Measurements from ENCODE around the gene ARHGEF40. TPM values are rescaled to one million over a fixed set of nuclear protein-coding genes. Genes with fewer than 3 reads are reported as not detected.

The ARHGEF40 gene
- total and polyA plus RNA-seq, 2 donors (not counting 1 experiment from before 2014, with no cell fraction given), result 1.0 to 1.7 TPM

- peak overlapping the region; percentile 83 for H2AFZ ChIP-seq (ENCODE audit: insufficient read depth, low read depth, low read length, poor library complexity, severe bottlenecking)
- CTCF ChIA-PET, result interaction anchor here (0.8 to 11.8 kb wide), 18 partner anchors 9 to 176 kb away, joined by 3 to 348 read pairs (median 6); partner anchors contain the start of genes ARHGEF40, NDRG2 and RPGRIP1
These were observed 33.8 kb downstream of the ARHGEF40 start for GRCh38 chr14:21103710-21104447.

More at GRCh38 chr14:21103710-21104447, 33.8 kb downstream of the ARHGEF40 start:
- intact Hi-C loops (cut with micrococcal nuclease), result loop anchor here (1.0 to 10.0 kb wide), 11 partner anchors 12 to 762 kb away; partner anchors contain the start of genes CHD8, HNRNPC, METTL3 and NDRG2
- DNase-seq, result peak; percentile 97
- H3K27ac Mint-ChIP-seq, result peak overlapping the region; percentile 96
- peak overlapping the region; percentile 87 for H3K9ac ChIP-seq (ENCODE audit: low read length)
- H3K9me3 ChIP-seq (ENCODE audit: control extremely low read depth in 1 of 3, control insufficient read depth in 2 of 3, insufficient read depth in 1 of 3, low read length in 2 of 3), result no peaks in the 10 kb centered on the region
- no peaks in the 10 kb centered on the region for H3K36me3 ChIP-seq (replicated peaks in 1 of 2; ENCODE audit: control extremely low read depth in 1 of 2, control insufficient read depth in 1 of 2, extremely low read depth in 1 of 2, insufficient read depth in 2 of 2, low read length in 1 of 2)
- peaks cover 17 to 25% of the 10 kb centered on the region in 2 donors for H3K4me1 ChIP-seq (ENCODE audit: control insufficient read depth in 2 of 2, insufficient read depth in 2 of 2, low read length in 2 of 2)
- H3K27me3 ChIP-seq (replicated peaks in 1 of 4; ENCODE audit: control extremely low read depth in 1 of 4, control insufficient read depth in 3 of 4, insufficient read depth in 4 of 4, low read length in 3 of 4), result peaks cover 0 to 25% (median 15%) of the 10 kb centered on the region in 4 experiments
- WGBS (ENCODE audit: insufficient coverage), result under 1% methylated on average over 62 of the region's 62 CpGs
- no peaks in the 10 kb centered on the region for H3K9me3 Mint-ChIP-seq (ENCODE audit: insufficient read depth)
- POLR2A ChIA-PET, result interaction anchor here (0.6 to 2.6 kb wide), 7 partner anchors 11 to 366 kb away, joined by 3 to 27 read pairs (median 7); partner anchors contain the start of gene ARHGEF40
- H3K4me1 Mint-ChIP-seq, result peaks cover 15% of the 10 kb centered on the region
- peak overlapping the region; percentile 75 for H3K4me2 ChIP-seq (replicated peaks; ENCODE audit: low read depth, low read length, poor library complexity, severe bottlenecking)
- TF ChIP-seq, protein P1, sequence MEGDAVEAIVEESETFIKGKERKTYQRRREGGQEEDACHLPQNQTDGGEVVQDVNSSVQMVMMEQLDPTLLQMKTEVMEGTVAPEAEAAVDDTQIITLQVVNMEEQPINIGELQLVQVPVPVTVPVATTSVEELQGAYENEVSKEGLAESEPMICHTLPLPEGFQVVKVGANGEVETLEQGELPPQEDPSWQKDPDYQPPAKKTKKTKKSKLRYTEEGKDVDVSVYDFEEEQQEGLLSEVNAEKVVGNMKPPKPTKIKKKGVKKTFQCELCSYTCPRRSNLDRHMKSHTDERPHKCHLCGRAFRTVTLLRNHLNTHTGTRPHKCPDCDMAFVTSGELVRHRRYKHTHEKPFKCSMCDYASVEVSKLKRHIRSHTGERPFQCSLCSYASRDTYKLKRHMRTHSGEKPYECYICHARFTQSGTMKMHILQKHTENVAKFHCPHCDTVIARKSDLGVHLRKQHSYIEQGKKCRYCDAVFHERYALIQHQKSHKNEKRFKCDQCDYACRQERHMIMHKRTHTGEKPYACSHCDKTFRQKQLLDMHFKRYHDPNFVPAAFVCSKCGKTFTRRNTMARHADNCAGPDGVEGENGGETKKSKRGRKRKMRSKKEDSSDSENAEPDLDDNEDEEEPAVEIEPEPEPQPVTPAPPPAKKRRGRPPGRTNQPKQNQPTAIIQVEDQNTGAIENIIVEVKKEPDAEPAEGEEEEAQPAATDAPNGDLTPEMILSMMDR (IDR thresholded peaks at IDR 0.05), result peak; percentile 76
- TF ChIP-seq EZH2 (IDR thresholded peaks at IDR 0.05; ENCODE audit: borderline replicate concordance, insufficient read depth, low read depth, low read length, poor library complexity, severe bottlenecking), result no peak
- no peaks in the 10 kb centered on the region for H4K20me1 ChIP-seq (ENCODE audit: control insufficient read depth, insufficient read depth, low read length, poor library complexity, severe bottlenecking)
- peak; percentile 86 for ATAC-seq (ENCODE audit: low read depth)
- H3K27me3 Mint-ChIP-seq, result peaks cover 26% of the 10 kb centered on the region
- peak overlapping the region; percentile 93 to 96 for H3K27ac ChIP-seq (ENCODE audit: low read length in 2 of 2)
- peak overlapping the region; percentile 72 to 92 (median 84) for H3K4me3 ChIP-seq (ENCODE audit: control extremely low read depth in 1 of 5, extremely low read depth in 1 of 5, insufficient read depth in 1 of 5, low read depth in 2 of 5, low read length in 4 of 5)
- peak overlapping the region; percentile 78 for H3K4me3 Mint-ChIP-seq
- H3K79me2 ChIP-seq (ENCODE audit: control insufficient read depth, insufficient read depth, low read length), result no peaks in the 10 kb centered on the region

Data from B cell (primary cell).